Smooth muscle cell (in vitro differentiated cells): ENCODE data around the gene C1QTNF12. TPM values are rescaled to one million over a fixed set of nuclear protein-coding genes. Genes with fewer than 3 reads are reported as not detected.

Experiments
- DNase-seq: peaks from one replicate; lab custom pipeline; 2025; ENCODE audit not compliant: unreplicated experiment; lab: John Stamatoyannopoulos, UW
- H2AFZ ChIP-seq: fragments of 200-600 bp; sonication (generic); 2 replicates; pipeline ENCODE4 v1.6.0; 2016; ENCODE audit warnings: antibody characterized with exemption, low read depth, mild to moderate bottlenecking
- H3F3A ChIP-seq: fragments of 200-600 bp; sonication (generic); 2 replicates; pipeline ENCODE4 v1.6.0; 2017; ENCODE audit warnings: antibody characterized with exemption, low read depth
- H3K27ac ChIP-seq: fragments of 200-600 bp; sonication (generic); 2 replicates; pipeline ENCODE4 v1.5.1; 2016; ENCODE audit warnings: low read depth, mild to moderate bottlenecking
- H3K27me3 ChIP-seq: fragments of 200-600 bp; sonication (generic); 2 replicates; pipeline ENCODE4 v1.6.1; 2016; ENCODE audit warnings: low read depth, mild to moderate bottlenecking
- H3K36me3 ChIP-seq: fragments of 200-600 bp; sonication (generic); 2 replicates; pipeline ENCODE4 v1.5.1; 2016; ENCODE audit warnings: low read depth
- H3K4me1 ChIP-seq: fragments of 200-600 bp; sonication (generic); 2 replicates; pipeline ENCODE4 v1.5.1; 2016; ENCODE audit warnings: low read depth
- H3K4me2 ChIP-seq: fragments of 200-600 bp; sonication (generic); 2 replicates; pipeline ENCODE4 v1.6.0; 2016; ENCODE audit warnings: mild to moderate bottlenecking
- H3K4me3 ChIP-seq: fragments of 200-600 bp; sonication (generic); 2 replicates; pipeline ENCODE4 v1.5.1; 2016; ENCODE audit warnings: mild to moderate bottlenecking
- H3K79me2 ChIP-seq: fragments of 200-600 bp; sonication (generic); 2 replicates; pipeline ENCODE4 v1.6.0; 2016; ENCODE audit warnings: low read depth, mild to moderate bottlenecking
- H3K9ac ChIP-seq: fragments of 200-600 bp; sonication (generic); 2 replicates; pipeline ENCODE4 v1.6.0; 2016; ENCODE audit warnings: low read depth
- H3K9me3 ChIP-seq: fragments of 200-600 bp; sonication (generic); replicated peaks from 2 replicates; pipeline ENCODE4 v1.5.1; 2016; ENCODE audit warnings: low read depth
- H4K20me1 ChIP-seq: fragments of 200-600 bp; sonication (generic); 2 replicates; pipeline ENCODE4 v1.6.0; 2016; ENCODE audit warnings: low read depth
- WGBS: methylation state at CpG from one replicate; pipeline ENCODE4 v1.1.7; 2016; ENCODE audit warnings: low lambda C conversion rate; 5-methylcytosine and 5-hydroxymethylcytosine counted together
- polyA plus RNA-seq: library from polyadenylated mRNA; unstranded; fragments of >200 nt; fragmentation: Nextera tagmentation; extraction: Ambion mirVana; gene quantifications from 2 replicates; pipeline ENCODE4 v1.2.1, GENCODE V29; 2016
- total RNA-seq: library from RNA; depleted of rRNA; stranded (reverse); fragments of >200 nt; gene quantifications from 2 replicates; pipeline ENCODE4 v1.2.3, GENCODE V29; 2014
- TF ChIP-seq, protein P1 (sequence below): fragments of 200-600 bp; sonication (generic); IDR thresholded peaks from 2 replicates; pipeline ENCODE4 v1.5.1; 2017; ENCODE audit warnings: borderline replicate concordance, mild to moderate bottlenecking, antibody characterized with exemption; ENCODE audit not compliant: insufficient read depth, poor library complexity, severe bottlenecking

C1QTNF12 gene
- total and polyA plus RNA-seq, 2 experiments from 2014 or later = 1.8 to 5.4 TPM

DNA sequence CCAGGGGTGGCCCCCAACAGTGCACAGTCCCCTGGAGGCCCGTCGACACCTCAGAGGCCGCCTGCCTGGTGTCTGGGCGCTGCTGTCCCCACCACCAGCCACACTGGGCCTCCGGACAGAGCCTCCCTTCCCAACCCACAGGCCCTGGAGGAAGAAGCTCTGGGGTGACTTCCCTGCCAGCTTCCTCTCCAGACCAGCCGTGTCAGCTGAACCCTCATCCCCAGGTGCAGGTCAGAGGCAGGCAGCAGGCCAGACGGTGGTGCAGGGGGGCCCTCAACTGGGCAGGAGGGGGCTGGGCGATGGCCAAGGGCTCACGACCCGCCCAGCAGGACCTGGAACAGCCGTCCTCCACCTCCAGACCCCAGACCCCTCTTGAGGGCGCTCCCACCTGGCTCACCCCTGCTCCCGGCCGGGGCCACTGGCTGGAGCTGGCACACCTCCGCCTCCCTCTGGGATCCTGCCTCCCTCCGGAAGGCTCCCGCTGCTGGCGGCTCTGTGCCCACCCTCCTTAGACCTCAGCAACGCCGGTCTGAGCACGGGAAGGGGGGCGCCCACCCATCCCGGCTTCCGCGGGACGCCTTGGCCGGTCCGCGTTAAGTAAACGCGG, 40.6 kb downstream of the C1QTNF12 start:
- 52% methylated on average over 27 of the region's 31 CpGs for WGBS
- Histone ChIP-seq H3K4me2 (peak overlapping the region; percentile 85), H3K4me3 (peak overlapping the region; percentile 31), H3K9me3 (no peaks in the 10 kb centered on the region), H2AFZ (no peak overlapping the region), H3F3A (no peaks in the 10 kb centered on the region), H3K4me1 (peaks cover 9% of the 10 kb centered on the region), H3K79me2 (no peaks in the 10 kb centered on the region), H3K27me3 (no peaks in the 10 kb centered on the region), H3K27ac (no peak overlapping the region), H3K9ac (peak overlapping the region; percentile 17), H3K36me3 (no peaks in the 10 kb centered on the region), H4K20me1 (no peaks in the 10 kb centered on the region)
- TF ChIP-seq, protein P1, sequence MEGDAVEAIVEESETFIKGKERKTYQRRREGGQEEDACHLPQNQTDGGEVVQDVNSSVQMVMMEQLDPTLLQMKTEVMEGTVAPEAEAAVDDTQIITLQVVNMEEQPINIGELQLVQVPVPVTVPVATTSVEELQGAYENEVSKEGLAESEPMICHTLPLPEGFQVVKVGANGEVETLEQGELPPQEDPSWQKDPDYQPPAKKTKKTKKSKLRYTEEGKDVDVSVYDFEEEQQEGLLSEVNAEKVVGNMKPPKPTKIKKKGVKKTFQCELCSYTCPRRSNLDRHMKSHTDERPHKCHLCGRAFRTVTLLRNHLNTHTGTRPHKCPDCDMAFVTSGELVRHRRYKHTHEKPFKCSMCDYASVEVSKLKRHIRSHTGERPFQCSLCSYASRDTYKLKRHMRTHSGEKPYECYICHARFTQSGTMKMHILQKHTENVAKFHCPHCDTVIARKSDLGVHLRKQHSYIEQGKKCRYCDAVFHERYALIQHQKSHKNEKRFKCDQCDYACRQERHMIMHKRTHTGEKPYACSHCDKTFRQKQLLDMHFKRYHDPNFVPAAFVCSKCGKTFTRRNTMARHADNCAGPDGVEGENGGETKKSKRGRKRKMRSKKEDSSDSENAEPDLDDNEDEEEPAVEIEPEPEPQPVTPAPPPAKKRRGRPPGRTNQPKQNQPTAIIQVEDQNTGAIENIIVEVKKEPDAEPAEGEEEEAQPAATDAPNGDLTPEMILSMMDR = no peak
- DNase-seq = no peak

GRCh38 chr1:1204998-1205768, 41.3 kb downstream of the C1QTNF12 start:
- no peak overlapping the region for H2AFZ ChIP-seq
- H3K27me3 ChIP-seq = no peaks in the 10 kb centered on the region
- H3K9me3 ChIP-seq = no peaks in the 10 kb centered on the region
- peaks cover 9% of the 10 kb centered on the region for H3K4me1 ChIP-seq
- H4K20me1 ChIP-seq = no peaks in the 10 kb centered on the region
- H3K36me3 ChIP-seq = no peaks in the 10 kb centered on the region
- no peaks in the 10 kb centered on the region for H3K79me2 ChIP-seq
- H3F3A ChIP-seq = no peaks in the 10 kb centered on the region
- no peak overlapping the region for H3K9ac ChIP-seq
- no peak for DNase-seq
- TF ChIP-seq, protein P1 = no peak
- no peak overlapping the region for H3K27ac ChIP-seq
- no peak overlapping the region for H3K4me3 ChIP-seq
- WGBS = 89% methylated on average over 18 of the region's 19 CpGs
- H3K4me2 ChIP-seq = peak overlapping the region; percentile 85

GRCh38 chr1:1204425-1204920, 42.0 kb downstream of the C1QTNF12 start:
- Histone ChIP-seq H3K9me3 (no peaks in the 10 kb centered on the region), H3K9ac (no peak overlapping the region), H3K4me3 (no peak overlapping the region), H4K20me1 (no peaks in the 10 kb centered on the region), H3F3A (no peaks in the 10 kb centered on the region), H3K79me2 (no peaks in the 10 kb centered on the region), H2AFZ (no peak overlapping the region), H3K4me1 (peaks cover 9% of the 10 kb centered on the region), H3K27ac (no peak overlapping the region), H3K36me3 (no peaks in the 10 kb centered on the region), H3K27me3 (no peaks in the 10 kb centered on the region), H3K4me2 (no peak overlapping the region)
- TF ChIP-seq, protein P1 = no peak
- DNase-seq = no peak
- 100% methylated on average over 4 of the region's 8 CpGs for WGBS
